Mesenchymal stem cell (in vitro differentiated cells and primary cell): ENCODE measurements around the gene ATP10A.
A peak's percentile ranks its signal among the peaks of the same experiment; 100 is the strongest.

ENCODE experiments used
- DNase-seq: peaks from one replicate; pipeline ENCODE4 v3.0.0-alpha.2; 2013
- H2AFZ ChIP-seq: one replicate; pipeline ENCODE4 v1.6.1; 2013; ENCODE audit warnings: low read depth, mild to moderate bottlenecking, control low read depth, inconsistent platforms, low read length, moderate library complexity
- H2AK5ac ChIP-seq: 2 replicates; pipeline ENCODE4 v1.6.1; 2013; ENCODE audit warnings: low read length, moderate library complexity, mild to moderate bottlenecking, inconsistent platforms; ENCODE audit not compliant: severe bottlenecking
- H2BK120ac ChIP-seq: one replicate; pipeline ENCODE4 v1.6.1; 2013; ENCODE audit warnings: low read depth, mild to moderate bottlenecking, inconsistent platforms, low read length, moderate library complexity
- H2BK12ac ChIP-seq, 2 experiments: one replicate each; pipeline ENCODE4 v1.6.1; 2013; ENCODE audit warnings: inconsistent platforms in 2 of 2, low read length in 2 of 2, mild to moderate bottlenecking in 2 of 2, moderate library complexity in 2 of 2, control low read depth in 1 of 2
- H2BK15ac ChIP-seq: one replicate; pipeline ENCODE4 v1.6.1; 2013; ENCODE audit warnings: mild to moderate bottlenecking, low read depth, inconsistent platforms; ENCODE audit not compliant: poor library complexity, severe bottlenecking
- H2BK5ac ChIP-seq: 2 replicates; pipeline ENCODE4 v1.6.1; 2013; ENCODE audit warnings: low read depth, mild to moderate bottlenecking, low read length, control low read depth, inconsistent platforms; ENCODE audit not compliant: poor library complexity, severe bottlenecking
- H3K14ac ChIP-seq, 2 experiments: one replicate each; pipeline ENCODE4 v1.6.1; 2013; ENCODE audit warnings: inconsistent platforms in 2 of 2, low read length in 2 of 2, control low read depth in 1 of 2, mild to moderate bottlenecking in 1 of 2, moderate library complexity in 1 of 2
- H3K18ac ChIP-seq, 2 experiments: one replicate each; pipeline ENCODE4 v1.6.1; 2013; ENCODE audit warnings: inconsistent platforms in 2 of 2, low read length in 2 of 2, control low read depth in 1 of 2, low read depth in 1 of 2, mild to moderate bottlenecking in 1 of 2
- H3K23ac ChIP-seq, 2 experiments: one replicate each; pipeline ENCODE4 v1.6.1; 2013; ENCODE audit warnings: inconsistent platforms in 2 of 2, low read length in 2 of 2, mild to moderate bottlenecking in 2 of 2, moderate library complexity in 2 of 2, control low read depth in 1 of 2
- H3K27ac ChIP-seq: 2 replicates; pipeline ENCODE4 v1.5.1; 2013; ENCODE audit warnings: mild to moderate bottlenecking, moderate library complexity, low read length, control low read depth, inconsistent platforms; ENCODE audit not compliant: poor library complexity, severe bottlenecking
- H3K27me3 ChIP-seq, 2 experiments: 2 replicates each; pipeline versions ENCODE4 v1.6.1 to v1.7.0; 2013; ENCODE audit warnings: low read length in 2 of 2, mild to moderate bottlenecking in 2 of 2, moderate library complexity in 2 of 2, control low read depth in 1 of 2, inconsistent platforms in 1 of 2; ENCODE audit not compliant: control insufficient read depth in 1 of 2, insufficient read depth in 1 of 2
- H3K36me3 ChIP-seq, 2 experiments: 2 replicates each; pipeline versions ENCODE4 v1.6.1 to v1.7.0; 2013; ENCODE audit warnings: low read length in 2 of 2, control low read depth in 1 of 2, inconsistent platforms in 1 of 2, low read depth in 1 of 2, mild to moderate bottlenecking in 1 of 2; ENCODE audit not compliant: insufficient read depth in 2 of 2, control insufficient read depth in 1 of 2
- H3K4ac ChIP-seq, 2 experiments: one replicate each; pipeline ENCODE4 v1.6.1; 2013; ENCODE audit warnings: inconsistent platforms in 2 of 2, low read length in 2 of 2, mild to moderate bottlenecking in 2 of 2, moderate library complexity in 2 of 2, control low read depth in 1 of 2, low read depth in 1 of 2
- H3K4me1 ChIP-seq: 2 replicates; pipeline ENCODE4 v1.6.1; 2013; ENCODE audit warnings: low read depth, low read length, control low read depth; ENCODE audit not compliant: control insufficient read depth, insufficient read depth
- H3K4me2 ChIP-seq: 2 replicates; pipeline ENCODE4 v1.6.1; 2013; ENCODE audit warnings: low read length, mild to moderate bottlenecking, inconsistent platforms; ENCODE audit not compliant: poor library complexity, severe bottlenecking
- H3K4me3 ChIP-seq, 2 experiments: 2 replicates each; pipeline versions ENCODE4 v1.5.1 to v1.7.0; 2013; ENCODE audit warnings: low read length in 2 of 2, mild to moderate bottlenecking in 2 of 2, control low read depth in 1 of 2, low read depth in 1 of 2; ENCODE audit not compliant: insufficient read depth in 1 of 2
- H3K79me1 ChIP-seq: replicated peaks from 2 replicates; pipeline ENCODE4 v1.6.1; 2013; ENCODE audit warnings: mild to moderate bottlenecking, control low read depth, low read length, inconsistent platforms; ENCODE audit not compliant: poor library complexity, severe bottlenecking
- H3K9ac ChIP-seq: 2 replicates; pipeline ENCODE4 v1.7.0; 2013; ENCODE audit warnings: mild to moderate bottlenecking, low read length, moderate library complexity
- H3K9me3 ChIP-seq: 2 replicates; pipeline ENCODE4 v1.7.0; 2013; ENCODE audit warnings: mild to moderate bottlenecking, low read length; ENCODE audit not compliant: control insufficient read depth
- H4K8ac ChIP-seq: one replicate; pipeline ENCODE4 v1.6.1; 2013; ENCODE audit warnings: inconsistent platforms, mild to moderate bottlenecking, low read length, moderate library complexity
- H4K91ac ChIP-seq: one replicate; pipeline ENCODE4 v1.6.1; 2013; ENCODE audit warnings: mild to moderate bottlenecking, low read length, inconsistent platforms
- WGBS: methylation state at CpG from one replicate; pipeline ENCODE4 v1.1.7; 2013; ENCODE audit warnings: mixed read lengths; 5-methylcytosine and 5-hydroxymethylcytosine counted together

Gene ATP10A

DNA sequence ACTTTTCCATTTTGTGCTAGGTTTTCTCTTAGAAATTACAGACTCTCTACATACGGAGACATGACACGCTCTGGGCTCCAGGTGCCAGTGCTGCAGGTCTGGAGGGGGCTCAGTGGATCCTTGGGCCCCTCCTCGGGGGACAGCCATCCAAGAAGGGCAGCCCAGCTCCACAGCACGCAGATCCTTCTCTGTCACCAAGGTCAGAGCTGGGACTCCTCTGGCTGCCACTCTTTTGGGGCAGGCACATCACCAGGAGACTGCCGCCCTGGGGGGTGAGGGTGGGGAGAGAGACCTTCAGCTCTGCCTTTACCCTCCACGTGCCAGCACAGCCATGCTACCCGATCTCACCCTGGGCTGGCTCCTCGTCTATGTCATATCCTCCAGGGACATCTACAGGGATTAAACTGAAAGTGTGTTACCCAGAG is 65.6 kb downstream of the ATP10A start:
- Histone ChIP-seq H3K4ac (no peak overlapping the region), H2BK5ac (no peak overlapping the region), H3K27me3 (peaks cover 0 to 8% of the 10 kb centered on the region in 2 experiments), H3K23ac (no peak overlapping the region), H2BK12ac (no peak overlapping the region), H3K4me1 (peaks cover 9% of the 10 kb centered on the region), H3K4me3 (no peak overlapping the region), H3K79me1 (peaks cover 57% of the 10 kb centered on the region), H3K9me3 (no peaks in the 10 kb centered on the region), H2AFZ (no peak overlapping the region), H3K18ac (no peak overlapping the region), H2BK120ac (no peak overlapping the region), H3K9ac (peak overlapping the region; percentile 33), H3K36me3 (peaks cover 0 to 22% of the 10 kb centered on the region in 2 experiments), H2AK5ac (no peak overlapping the region), H2BK15ac (no peak overlapping the region), H3K14ac (no peak overlapping the region), H4K91ac (no peak overlapping the region), H3K4me2 (no peak overlapping the region), H3K27ac (no peak overlapping the region), H4K8ac (no peak overlapping the region)
- DNase-seq: no peak
- 74% methylated on average over 7 of the region's 8 CpGs for WGBS

GRCh38 chr15:25797035-25797434 is 66.1 kb downstream of the ATP10A start:
- Histone ChIP-seq H3K27ac (no peak overlapping the region), H3K4me3 (no peak overlapping the region), H3K14ac (no peak overlapping the region), H4K91ac (no peak overlapping the region), H3K9ac (no peak overlapping the region), H3K27me3 (peaks cover 0 to 5% of the 10 kb centered on the region in 2 experiments), H3K4me1 (peaks cover 9% of the 10 kb centered on the region), H2BK5ac (no peak overlapping the region), H3K23ac (no peak overlapping the region), H3K79me1 (peaks cover 60% of the 10 kb centered on the region), H3K18ac (no peak overlapping the region), H3K4me2 (no peak overlapping the region), H3K9me3 (no peaks in the 10 kb centered on the region), H2AK5ac (no peak overlapping the region), H3K4ac (no peak overlapping the region), H2AFZ (no peak overlapping the region), H2BK120ac (no peak overlapping the region), H4K8ac (no peak overlapping the region), H3K36me3 (peaks cover 0 to 23% of the 10 kb centered on the region in 2 experiments), H2BK12ac (no peak overlapping the region), H2BK15ac (no peak overlapping the region)
- 92% methylated on average over 4 of the region's 4 CpGs for WGBS
- no peak for DNase-seq

DNA sequence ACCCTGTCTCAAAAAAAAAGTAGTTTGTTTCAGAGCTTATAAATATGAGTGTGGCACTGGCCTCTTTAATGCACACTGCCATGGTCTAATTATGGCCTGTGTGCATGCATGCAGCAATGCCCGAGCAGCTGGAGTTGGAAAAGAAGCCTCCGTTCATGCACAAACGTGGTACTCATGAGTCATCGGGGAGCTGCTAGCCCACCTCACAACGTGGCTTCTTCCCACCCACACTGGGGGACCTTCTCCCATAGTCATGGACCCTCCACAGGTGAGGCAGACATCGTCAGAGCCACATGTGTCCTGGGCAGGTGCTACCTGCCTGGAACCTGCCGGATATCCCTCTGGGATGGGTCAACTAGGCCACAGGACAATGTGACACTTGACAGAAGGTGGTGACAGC is 66.7 kb downstream of the ATP10A start:
- H3K23ac ChIP-seq: no peak overlapping the region
- H3K18ac ChIP-seq: no peak overlapping the region
- 76% methylated on average over 7 of the region's 7 CpGs for WGBS
- no peak overlapping the region for H3K14ac ChIP-seq
- H2AK5ac ChIP-seq: no peak overlapping the region
- H3K4me2 ChIP-seq: no peak overlapping the region
- H2BK120ac ChIP-seq: no peak overlapping the region
- H3K36me3 ChIP-seq: peaks cover 0 to 19% of the 10 kb centered on the region in 2 experiments
- H4K8ac ChIP-seq: no peak overlapping the region
- H3K27me3 ChIP-seq: no peaks in the 10 kb centered on the region
- no peak overlapping the region for H2BK5ac ChIP-seq
- H2AFZ ChIP-seq: no peak overlapping the region
- peaks cover 9% of the 10 kb centered on the region for H3K4me1 ChIP-seq
- DNase-seq: no peak
- no peak overlapping the region for H3K27ac ChIP-seq
- H4K91ac ChIP-seq: no peak overlapping the region
- H2BK15ac ChIP-seq: no peak overlapping the region
- no peak overlapping the region for H3K4ac ChIP-seq
- H3K79me1 ChIP-seq: peaks cover 58% of the 10 kb centered on the region
- H3K9ac ChIP-seq: no peak overlapping the region
- no peaks in the 10 kb centered on the region for H3K9me3 ChIP-seq
- no peak overlapping the region for H3K4me3 ChIP-seq
- H2BK12ac ChIP-seq: no peak overlapping the region

GRCh38 chr15:25795712-25796111 is 67.4 kb downstream of the ATP10A start:
- no peak for DNase-seq
- H3K79me1 ChIP-seq: peaks cover 53% of the 10 kb centered on the region
- H2BK12ac ChIP-seq: no peak overlapping the region
- H3K27me3 ChIP-seq: no peaks in the 10 kb centered on the region
- no peak overlapping the region for H3K4ac ChIP-seq
- H3K18ac ChIP-seq: no peak overlapping the region
- no peak overlapping the region for H2BK15ac ChIP-seq
- no peak overlapping the region for H4K91ac ChIP-seq
- H3K36me3 ChIP-seq: peaks cover 0 to 14% of the 10 kb centered on the region in 2 experiments
- H3K9me3 ChIP-seq: no peaks in the 10 kb centered on the region
- no peak overlapping the region for H2BK5ac ChIP-seq
- peaks cover 11% of the 10 kb centered on the region for H3K4me1 ChIP-seq
- no peak overlapping the region for H3K4me2 ChIP-seq
- no peak overlapping the region for H4K8ac ChIP-seq
- no peak overlapping the region for H3K14ac ChIP-seq
- no peak overlapping the region for H2AK5ac ChIP-seq
- 73% methylated on average over 4 of the region's 6 CpGs for WGBS
- no peak overlapping the region for H3K23ac ChIP-seq
- no peak overlapping the region for H3K4me3 ChIP-seq
- H2AFZ ChIP-seq: no peak overlapping the region
- H3K27ac ChIP-seq: no peak overlapping the region
- H3K9ac ChIP-seq: no peak overlapping the region
- no peak overlapping the region for H2BK120ac ChIP-seq
